Gastrocnemius medialis (tissue), 4 donors: ENCODE measurements around the gene GCN1. TPM values are rescaled to one million over a fixed set of nuclear protein-coding genes. Genes with fewer than 3 reads are reported as not detected.

ENCODE experiments used
- ATAC-seq, 2 donors: fragments of 150-250 bp; one replicate each; pipeline ENCODE4 v1.9.1; 2016
- DNase-seq, 2 donors: peaks; one replicate each; pipeline ENCODE4 v3.0.0-alpha.2; 2019
- H3K27ac ChIP-seq, 4 donors: fragments of 200-600 bp; sonication (generic); 1 replicate in 1 of 4; 2 replicates in 3 of 4; pipeline ENCODE4 v1.5.1; 2016 to 2018; ENCODE audit warnings: mild to moderate bottlenecking in 2 of 4, moderate library complexity in 1 of 4
- H3K27me3 ChIP-seq, 3 donors: fragments of 200-600 bp; sonication (generic) in 2 of 3; 1 replicate in 1 of 3; 2 replicates in 2 of 3; pipeline versions ENCODE4 v1.5.1 to v1.6.0; 2016 to 2019; ENCODE audit warnings: mild to moderate bottlenecking in 1 of 3, moderate library complexity in 1 of 3
- H3K36me3 ChIP-seq, 2 donors: fragments of 200-600 bp; sonication (generic) in 1 of 2; one replicate each; pipeline ENCODE4 v1.5.1; 2017 to 2018
- H3K4me1 ChIP-seq, 2 donors: fragments of 200-600 bp; sonication (generic) in 1 of 2; one replicate each; pipeline ENCODE4 v1.5.1; 2016 to 2017; ENCODE audit warnings: mild to moderate bottlenecking in 2 of 2
- H3K4me3 ChIP-seq, 4 donors: fragments of 200-600 bp; sonication (generic) in 3 of 4; 1 replicate in 1 of 4; 2 replicates in 3 of 4; pipeline ENCODE4 v1.5.1; 2016 to 2019; ENCODE audit warnings: mild to moderate bottlenecking in 2 of 4
- H3K9me3 ChIP-seq, 3 donors: fragments of 200-600 bp; sonication (generic) in 2 of 3; 1 replicate in 1 of 3; 2 replicates in 2 of 3; pipeline ENCODE4 v1.5.1; 2016 to 2019
- CTCF ChIP-seq, 5 experiments: fragments of 450-650 bp in 3 of 5; fragments of 200-600 bp in 2 of 5; sonication (generic) in 2 of 5; IDR thresholded peaks in 4 of 5; conservative IDR thresholded peaks in 1 of 5; 1 replicate in 4 of 5; 2 replicates in 1 of 5; pipeline ENCODE4 v1.5.1; 2016 to 2019; ENCODE audit warnings: antibody characterized with exemption in 5 of 5, mild to moderate bottlenecking in 3 of 5, moderate library complexity in 3 of 5
- POLR2A ChIP-seq, 2 donors: fragments of 450-650 bp; IDR thresholded peaks; one replicate each; pipeline ENCODE4 v1.6.1; 2017; ENCODE audit warnings: antibody characterized with exemption in 2 of 2, mild to moderate bottlenecking in 2 of 2, moderate library complexity in 2 of 2
- in situ Hi-C, 4 donors: fragments of 200-750 bp; cut with MboI; loops; one replicate each; pipeline versions ENCODE4 v1.15.0 to v1.8.0; 2017; ENCODE audit warnings: low sequenced_read_pairs in 4 of 4
- intact Hi-C: fragments of 100-400 bp; cut with DNase I; formaldehyde crosslinking; loops from one replicate; pipeline ENCODE4 v1.15.1; 2023; ENCODE audit warnings: low total_unique reads
- total RNA-seq, 4 donors: library from RNA; depleted of rRNA; stranded (reverse); fragments of >200 nt; gene quantifications; one replicate each; pipeline versions ENCODE4 v1.1.0 to v1.2.3, GENCODE V29; 2016

The GCN1 gene
- total RNA-seq, 4 donors from 2014 or later = 58.2 to 99.7 (median 87.4) TPM

- no peaks in the 10 kb centered on the region for H3K9me3 ChIP-seq
- in situ Hi-C loops = no loop called here
- no peak for DNase-seq
- no peaks in the 10 kb centered on the region for H3K4me1 ChIP-seq
- intact Hi-C loops = no loop called here
- no peaks in the 10 kb centered on the region for H3K27me3 ChIP-seq
- no peak overlapping the region for H3K27ac ChIP-seq
- no peak for ATAC-seq
- TF ChIP-seq POLR2A (IDR thresholded peaks at IDR 0.05) (no peak), CTCF (IDR thresholded peaks at IDR 0.05 in 4 of 5, conservative IDR thresholded peaks at IDR 0.05 in 1 of 5) (no peak)
- H3K4me3 ChIP-seq = no peak overlapping the region
- peaks cover 3 to 93% of the 10 kb centered on the region in 2 donors for H3K36me3 ChIP-seq
These were observed 39.4 kb downstream of the GCN1 start for GRCh38 chr12:120155072-120155471.

GRCh38 chr12:120150919-120151525 lies 43.5 kb downstream of the GCN1 start:
- Histone ChIP-seq H3K4me3 (no peak overlapping the region), H3K27me3 (no peaks in the 10 kb centered on the region), H3K4me1 (no peaks in the 10 kb centered on the region), H3K36me3 (peaks cover 7 to 96% of the 10 kb centered on the region in 2 donors), H3K27ac (no peak overlapping the region), H3K9me3 (no peaks in the 10 kb centered on the region)
- DNase-seq (no peak), ATAC-seq (no peak)
- TF ChIP-seq POLR2A (IDR thresholded peaks at IDR 0.05) (no peak), CTCF (IDR thresholded peaks at IDR 0.05 in 4 of 5, conservative IDR thresholded peaks at IDR 0.05 in 1 of 5) (no peak)
- in situ Hi-C loops = no loop called here
- intact Hi-C loops = no loop called here

- intact Hi-C loops = no loop called here
- Histone ChIP-seq H3K27me3 (no peaks in the 10 kb centered on the region), H3K4me3 (no peak overlapping the region), H3K4me1 (no peaks in the 10 kb centered on the region), H3K36me3 (peaks cover 9 to 96% of the 10 kb centered on the region in 2 donors), H3K9me3 (no peaks in the 10 kb centered on the region), H3K27ac (no peak overlapping the region)
- TF ChIP-seq POLR2A (IDR thresholded peaks at IDR 0.05) = no peak
- TF ChIP-seq CTCF (IDR thresholded peaks at IDR 0.05 in 4 of 5, conservative IDR thresholded peaks at IDR 0.05 in 1 of 5) = no peak
- in situ Hi-C loops = no loop called here
- DNase-seq (no peak), ATAC-seq (no peak)
These were observed 46.5 kb downstream of the GCN1 start for GRCh38 chr12:120148011-120148410.

- no peak overlapping the region for H3K27ac ChIP-seq
- no peak for DNase-seq
These were observed 49.4 kb downstream of the GCN1 start for GRCh38 chr12:120145164-120145563.

More at GRCh38 chr12:120145164-120145563, 49.4 kb downstream of the GCN1 start:
- in situ Hi-C loops = no loop called here
- Histone ChIP-seq H3K36me3 (peaks cover 9 to 100% of the 10 kb centered on the region in 2 donors), H3K27me3 (no peaks in the 10 kb centered on the region), H3K4me1 (no peaks in the 10 kb centered on the region), H3K9me3 (no peaks in the 10 kb centered on the region), H3K4me3 (no peak overlapping the region)
- intact Hi-C loops = no loop called here
- ATAC-seq = no peak
- no peak for TF ChIP-seq POLR2A (IDR thresholded peaks at IDR 0.05)
- no peak for TF ChIP-seq CTCF (IDR thresholded peaks at IDR 0.05 in 4 of 5, conservative IDR thresholded peaks at IDR 0.05 in 1 of 5)
